Kidney epithelial cell (primary cell): ENCODE results near the gene PLXNC1. TPM values are rescaled to one million over a fixed set of nuclear protein-coding genes. Genes with fewer than 3 reads are reported as not detected.
A peak's percentile ranks its signal among the peaks of the same experiment; 100 is the strongest.

ENCODE experiments used
- DNase-seq: peaks from one replicate; pipeline ENCODE4 v3.0.0-alpha.2; 2010; ENCODE audit warnings: low read depth
- H3K27me3 ChIP-seq: 2 replicates; pipeline ENCODE4 v1.6.0; 2011; ENCODE audit warnings: low read length; ENCODE audit not compliant: control insufficient read depth, insufficient read depth
- H3K36me3 ChIP-seq: 2 replicates; pipeline ENCODE4 v1.5.1; 2011; ENCODE audit warnings: low read length; ENCODE audit not compliant: control insufficient read depth, insufficient read depth
- H3K4me3 ChIP-seq: 2 replicates; pipeline ENCODE4 v1.5.1; 2011; ENCODE audit warnings: low read depth, mild to moderate bottlenecking, control low read depth, low read length
- total RNA-seq: library from RNA; depleted of rRNA; stranded (reverse); fragments of >200 nt; gene quantifications from 2 replicates; pipeline ENCODE4 v1.2.3, GENCODE V29; 2015
- TF ChIP-seq, protein P1 (sequence below): IDR thresholded peaks from 2 replicates; pipeline ENCODE4 v1.5.1; 2011; ENCODE audit warnings: mild to moderate bottlenecking, moderate library complexity, low read length, control low read depth, inconsistent platforms; ENCODE audit not compliant: insufficient read depth, poor library complexity, severe bottlenecking

PLXNC1 gene
- total RNA-seq, 1 donor from 2014 or later, result 0.21 TPM

- no peaks in the 10 kb centered on the region for H3K27me3 ChIP-seq
- TF ChIP-seq, protein P1, sequence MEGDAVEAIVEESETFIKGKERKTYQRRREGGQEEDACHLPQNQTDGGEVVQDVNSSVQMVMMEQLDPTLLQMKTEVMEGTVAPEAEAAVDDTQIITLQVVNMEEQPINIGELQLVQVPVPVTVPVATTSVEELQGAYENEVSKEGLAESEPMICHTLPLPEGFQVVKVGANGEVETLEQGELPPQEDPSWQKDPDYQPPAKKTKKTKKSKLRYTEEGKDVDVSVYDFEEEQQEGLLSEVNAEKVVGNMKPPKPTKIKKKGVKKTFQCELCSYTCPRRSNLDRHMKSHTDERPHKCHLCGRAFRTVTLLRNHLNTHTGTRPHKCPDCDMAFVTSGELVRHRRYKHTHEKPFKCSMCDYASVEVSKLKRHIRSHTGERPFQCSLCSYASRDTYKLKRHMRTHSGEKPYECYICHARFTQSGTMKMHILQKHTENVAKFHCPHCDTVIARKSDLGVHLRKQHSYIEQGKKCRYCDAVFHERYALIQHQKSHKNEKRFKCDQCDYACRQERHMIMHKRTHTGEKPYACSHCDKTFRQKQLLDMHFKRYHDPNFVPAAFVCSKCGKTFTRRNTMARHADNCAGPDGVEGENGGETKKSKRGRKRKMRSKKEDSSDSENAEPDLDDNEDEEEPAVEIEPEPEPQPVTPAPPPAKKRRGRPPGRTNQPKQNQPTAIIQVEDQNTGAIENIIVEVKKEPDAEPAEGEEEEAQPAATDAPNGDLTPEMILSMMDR, result no peak
- no peaks in the 10 kb centered on the region for H3K36me3 ChIP-seq
- no peak overlapping the region for H3K4me3 ChIP-seq
- DNase-seq, result no peak
These were observed 148.8 kb downstream of the PLXNC1 start for GRCh38 chr12:94297096-94297699.

DNA sequence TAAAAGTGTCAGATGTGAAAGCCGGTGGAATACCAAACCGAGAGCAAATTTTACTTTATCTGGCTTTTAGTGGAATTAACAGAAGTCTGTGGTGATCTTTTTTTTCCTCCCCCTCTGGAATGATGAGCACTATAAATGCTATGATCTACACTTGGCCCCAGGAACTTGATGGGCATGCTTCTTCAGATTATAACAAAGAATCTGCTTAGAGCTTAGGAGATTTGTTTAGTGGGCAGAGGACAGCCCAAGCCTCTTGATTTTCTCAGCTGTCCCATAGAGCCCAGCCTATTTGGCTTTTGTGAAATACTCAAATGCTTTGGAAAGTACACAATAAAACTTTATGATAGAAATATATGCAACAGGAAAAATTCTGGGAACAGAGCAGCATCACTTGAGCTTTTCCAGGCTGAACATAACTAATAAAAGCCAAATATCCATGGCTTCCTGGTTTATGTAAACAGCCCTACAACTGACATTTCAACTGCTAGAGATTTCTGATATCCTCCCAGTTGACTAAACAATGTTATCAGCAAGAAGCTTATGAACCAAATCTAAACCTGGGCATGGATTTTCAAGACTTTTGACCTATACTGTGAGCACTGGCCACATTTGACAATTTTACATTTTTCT lies 149.6 kb downstream of the PLXNC1 start:
- DNase-seq, result no peak
- Histone ChIP-seq H3K27me3 (no peaks in the 10 kb centered on the region), H3K36me3 (no peaks in the 10 kb centered on the region), H3K4me3 (no peak overlapping the region)
- TF ChIP-seq, protein P1, result no peak

DNA sequence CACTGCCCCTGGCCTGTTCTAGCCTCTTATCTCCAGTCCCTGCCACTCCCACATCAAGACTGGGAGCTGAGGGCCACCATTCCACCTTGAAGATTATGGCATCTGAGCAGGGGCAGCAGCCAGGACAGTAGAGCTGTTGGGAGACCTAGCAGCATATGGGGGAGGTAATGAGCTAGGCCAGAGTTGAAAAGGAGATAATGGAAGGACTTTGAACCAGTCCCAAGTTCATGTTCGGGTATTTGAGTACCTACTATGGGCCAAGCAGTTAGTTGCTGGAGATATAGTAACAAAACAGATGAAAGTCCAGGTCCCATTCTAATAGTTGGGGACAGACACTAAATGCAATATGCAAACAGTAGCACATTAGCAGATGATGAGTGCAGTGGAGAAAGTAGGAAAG lies 151.5 kb downstream of the PLXNC1 start:
- H3K36me3 ChIP-seq, result no peaks in the 10 kb centered on the region
- TF ChIP-seq, protein P1, result no peak

GRCh38 chr12:94304012-94304411 lies 155.6 kb downstream of the PLXNC1 start:
- no peak for DNase-seq
- no peaks in the 10 kb centered on the region for H3K27me3 ChIP-seq
- TF ChIP-seq, protein P1, result no peak
- H3K36me3 ChIP-seq, result no peaks in the 10 kb centered on the region
- H3K4me3 ChIP-seq, result no peak overlapping the region

More for the DNA sequence above, 151.5 kb downstream of the PLXNC1 start:
- DNase-seq, result no peak
- H3K27me3 ChIP-seq, result no peaks in the 10 kb centered on the region
- no peak overlapping the region for H3K4me3 ChIP-seq

DNA sequence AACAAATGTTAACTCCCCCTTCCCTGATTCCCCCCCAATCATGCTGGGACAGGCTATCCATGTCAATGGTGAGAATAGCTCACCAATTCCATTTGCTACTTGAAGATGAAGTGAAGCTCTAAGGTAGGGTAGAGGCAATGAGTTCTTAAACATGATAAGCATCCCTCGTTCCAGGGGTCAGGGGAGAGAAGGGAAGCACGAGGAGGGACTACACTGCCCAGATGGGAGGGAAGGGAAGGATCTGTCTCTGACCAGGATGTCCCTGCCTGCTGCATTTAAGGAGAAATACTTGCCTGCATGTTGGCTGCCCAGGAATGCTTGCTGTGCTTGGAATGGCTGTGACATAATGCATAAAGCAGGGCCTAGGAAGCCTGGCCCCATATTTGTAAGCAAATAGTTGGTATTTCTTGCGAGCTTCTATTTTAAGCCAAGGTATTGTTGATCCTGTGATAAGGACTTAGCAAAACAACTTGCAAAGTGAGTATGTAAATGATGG lies 156.2 kb downstream of the PLXNC1 start:
- no peaks in the 10 kb centered on the region for H3K36me3 ChIP-seq
- TF ChIP-seq, protein P1, result no peak
- no peak overlapping the region for H3K4me3 ChIP-seq
- no peaks in the 10 kb centered on the region for H3K27me3 ChIP-seq
- peak; percentile 5 for DNase-seq
